GM19043 (cell line): ENCODE data around the gene GARIN3.
A peak's percentile ranks its signal among the peaks of the same experiment; 100 is the strongest.
"Not testable (repeated sequence)": the region's sequence is repeated elsewhere in the genome, so short reads cannot be mapped to it uniquely, and the experiment has no call there.

Experiments
- ATAC-seq: cut with Tn5 transposase; IDR thresholded peaks from one replicate; pipeline ENCODE4 v1.9.1; 2021; ENCODE audit warnings: low read depth; ENCODE audit not compliant: unreplicated experiment

GARIN3 gene

GRCh38 chr5:157186309-157187045, 20.4 kb upstream of the GARIN3 start:
- no peak for ATAC-seq

- not testable (repeated sequence) for ATAC-seq
These were observed 19.1 kb upstream of the GARIN3 start for GRCh38 chr5:157185122-157185521.

GRCh38 chr5:157184117-157184670, 18.1 kb upstream of the GARIN3 start:
- no peak for ATAC-seq

GRCh38 chr5:157182143-157182757, 16.2 kb upstream of the GARIN3 start:
- ATAC-seq, result no peak

- ATAC-seq, result no peak
These were observed 14.6 kb upstream of the GARIN3 start, which contains the start of gene ITK for GRCh38 chr5:157180374-157181264. Gene ITK, plus strand, starts transcription at chr5:157180840. Its CDS starts 138 bp downstream, at chr5:157180978.

GRCh38 chr5:157178966-157179365, 12.9 kb upstream of the GARIN3 start:
- ATAC-seq, result no peak

- no peak for ATAC-seq
These were observed 11.9 kb upstream of the GARIN3 start for GRCh38 chr5:157177953-157178352.

GRCh38 chr5:157175071-157175612, 9.1 kb upstream of the GARIN3 start:
- no peak for ATAC-seq

GRCh38 chr5:157172403-157172802, 6.3 kb upstream of the GARIN3 start:
- ATAC-seq, result peak; percentile 99

- no peak for ATAC-seq
These were observed 2.2 kb upstream of the GARIN3 start for GRCh38 chr5:157168286-157168685.

- no peak for ATAC-seq
These were observed 1.2 kb upstream of the GARIN3 start for GRCh38 chr5:157167214-157167621.

GRCh38 chr5:157165668-157166067, 396 bp downstream of the GARIN3 start:
- no peak for ATAC-seq

- no peak for ATAC-seq
These were observed 803 bp downstream of the GARIN3 start for GRCh38 chr5:157165261-157165660.

GRCh38 chr5:157164521-157164920, 1.5 kb downstream of the GARIN3 start:
- ATAC-seq, result no peak

GRCh38 chr5:157162919-157163510, 3.0 kb downstream of the GARIN3 start:
- ATAC-seq, result no peak

GRCh38 chr5:157161996-157162395, 4.1 kb downstream of the GARIN3 start:
- ATAC-seq, result no peak

- ATAC-seq, result no peak
These were observed 6.1 kb downstream of the GARIN3 start for GRCh38 chr5:157160001-157160400.

- no peak for ATAC-seq
These were observed 6.8 kb downstream of the GARIN3 start for GRCh38 chr5:157159209-157159751.

GRCh38 chr5:157157293-157157891, 8.7 kb downstream of the GARIN3 start:
- no peak for ATAC-seq
